ENCODE measurements around the gene ZNF90. TPM values are rescaled to one million over a fixed set of nuclear protein-coding genes. Genes with fewer than 3 reads are reported as not detected.

ZNF90 gene
- total RNA-seq: 10 to 100 TPM; 15.3 to 29.0 (median 17.4) TPM

DNA sequence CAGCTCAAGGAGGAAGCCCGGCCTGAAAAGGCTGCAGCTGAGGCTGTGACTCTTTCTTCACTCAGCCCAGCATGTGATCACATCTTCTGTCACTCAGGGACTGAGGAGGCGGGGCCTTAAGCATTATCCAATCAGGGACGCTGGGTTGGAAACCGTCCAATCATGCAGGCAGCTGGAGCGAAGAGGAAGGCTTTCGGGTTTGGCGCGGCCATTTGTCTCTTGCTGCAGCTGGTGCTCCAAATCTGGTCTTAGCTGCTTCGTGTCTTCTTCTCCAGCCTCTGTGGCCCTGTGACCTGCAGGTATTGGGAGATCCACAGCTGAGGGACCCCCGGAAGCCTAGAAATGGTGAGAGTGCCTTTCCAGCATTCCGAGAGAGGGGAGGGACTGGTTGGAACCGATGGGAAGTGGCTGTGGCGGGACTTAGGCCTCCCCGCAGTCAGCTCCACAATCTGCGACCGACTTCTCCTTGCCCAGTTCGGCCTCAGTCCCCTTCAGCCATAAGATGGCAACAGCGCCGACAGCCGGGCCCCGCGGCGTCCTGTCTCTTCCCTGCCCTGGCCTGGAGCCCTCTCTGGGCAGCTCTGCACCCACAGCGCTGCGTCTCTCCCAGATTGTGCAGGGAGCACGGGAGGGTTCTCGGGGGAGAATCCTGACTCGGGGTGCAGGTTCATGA, at the start of gene ZNF90:
TSS of gene ZNF90 (plus strand) at position 210 of the 673 bp plus-strand sequence. CDS start at position 343, 133 bp downstream.
- intact Hi-C loops (cut with DNase I): no loop called here

DNA sequence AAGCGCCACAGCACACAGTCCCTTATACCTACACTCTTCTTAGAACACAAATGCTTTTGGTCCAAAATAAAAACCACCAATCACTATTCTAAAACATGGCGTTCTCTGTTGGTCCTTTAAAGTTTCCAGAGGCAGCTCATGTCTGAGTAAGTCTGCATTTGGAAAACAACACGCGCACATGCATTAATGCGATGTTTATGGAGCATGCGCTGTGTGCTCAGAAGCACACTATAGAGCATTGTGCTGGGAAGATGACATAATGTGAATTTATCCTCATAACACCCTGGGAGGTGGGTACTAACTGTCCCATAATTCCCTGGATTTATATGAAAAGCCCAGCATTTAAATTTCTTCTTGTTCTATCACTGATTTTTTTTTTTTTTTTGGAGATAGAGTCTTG, 49.2 kb upstream of the ZNF90 start:
- no peak for DNase-seq
- no peaks in the 10 kb centered on the region for H3K9me3 ChIP-seq
- H3K4me1 ChIP-seq: no peaks in the 10 kb centered on the region
- H3K36me3 ChIP-seq: no peaks in the 10 kb centered on the region
- 97 to 98% methylated on average over 6 of the region's 6 CpGs for WGBS, 2 donors
- no peak overlapping the region for H3K4me3 ChIP-seq (replicated peaks in 1 of 3)
- intact Hi-C loops (cut with DNase I): no loop called here
- TF ChIP-seq, protein P1, sequence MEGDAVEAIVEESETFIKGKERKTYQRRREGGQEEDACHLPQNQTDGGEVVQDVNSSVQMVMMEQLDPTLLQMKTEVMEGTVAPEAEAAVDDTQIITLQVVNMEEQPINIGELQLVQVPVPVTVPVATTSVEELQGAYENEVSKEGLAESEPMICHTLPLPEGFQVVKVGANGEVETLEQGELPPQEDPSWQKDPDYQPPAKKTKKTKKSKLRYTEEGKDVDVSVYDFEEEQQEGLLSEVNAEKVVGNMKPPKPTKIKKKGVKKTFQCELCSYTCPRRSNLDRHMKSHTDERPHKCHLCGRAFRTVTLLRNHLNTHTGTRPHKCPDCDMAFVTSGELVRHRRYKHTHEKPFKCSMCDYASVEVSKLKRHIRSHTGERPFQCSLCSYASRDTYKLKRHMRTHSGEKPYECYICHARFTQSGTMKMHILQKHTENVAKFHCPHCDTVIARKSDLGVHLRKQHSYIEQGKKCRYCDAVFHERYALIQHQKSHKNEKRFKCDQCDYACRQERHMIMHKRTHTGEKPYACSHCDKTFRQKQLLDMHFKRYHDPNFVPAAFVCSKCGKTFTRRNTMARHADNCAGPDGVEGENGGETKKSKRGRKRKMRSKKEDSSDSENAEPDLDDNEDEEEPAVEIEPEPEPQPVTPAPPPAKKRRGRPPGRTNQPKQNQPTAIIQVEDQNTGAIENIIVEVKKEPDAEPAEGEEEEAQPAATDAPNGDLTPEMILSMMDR (IDR thresholded peaks at IDR 0.05): no peak
- TF ChIP-seq POLR2A (IDR thresholded peaks at IDR 0.05): no peak
- H3K27ac ChIP-seq: no peak overlapping the region
- H3K27me3 ChIP-seq: no peaks in the 10 kb centered on the region

More for the DNA sequence above, at the start of gene ZNF90:
- Histone ChIP-seq H3K27me3 (no peaks in the 10 kb centered on the region), H3K9me3 (no peaks in the 10 kb centered on the region), H3K27ac (peak within 1 kb of the TSS; percentile 43 to 73 (median 61)), H3K4me3 (replicated peaks in 1 of 3) (peak within 1 kb of the TSS; percentile 22 to 67 (median 45)), H3K4me1 (peaks cover 7 to 25% of the 10 kb centered on the region in 2 donors), H3K36me3 (no peaks in the 10 kb centered on the region)
- DNase-seq: peak; percentile 97 to 99
- TF ChIP-seq, protein P1 (IDR thresholded peaks at IDR 0.05): no peak
- TF ChIP-seq POLR2A (IDR thresholded peaks at IDR 0.05): peak in 1 of 2 donors; percentile 63
- 8 to 9% methylated on average over 15 to 23 of the region's 28 CpGs for WGBS, 2 donors

DNA sequence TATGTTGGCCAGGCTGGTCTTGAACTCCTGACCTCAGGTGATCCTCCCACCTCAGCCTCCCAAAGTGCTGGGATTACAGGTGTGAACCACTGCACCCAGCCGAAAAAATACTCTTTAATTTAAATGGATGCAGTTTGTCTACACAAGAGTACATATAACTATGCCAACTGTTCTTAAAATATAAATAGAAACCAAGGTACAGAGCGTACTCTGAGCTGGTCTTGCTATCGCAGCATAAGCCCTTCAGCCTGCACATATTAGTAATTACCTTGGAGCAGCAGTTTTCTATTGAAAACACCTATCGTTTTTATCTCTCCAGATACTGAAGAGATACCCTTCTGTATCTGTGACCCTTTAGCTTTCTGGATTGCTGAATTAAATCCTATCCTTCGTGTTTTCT, 41.9 kb upstream of the ZNF90 start:
- Histone ChIP-seq H3K27me3 (no peaks in the 10 kb centered on the region), H3K9me3 (no peaks in the 10 kb centered on the region), H3K27ac (no peak overlapping the region), H3K4me3 (replicated peaks in 1 of 3) (no peak overlapping the region), H3K36me3 (no peaks in the 10 kb centered on the region), H3K4me1 (peaks cover 5 to 9% of the 10 kb centered on the region in 2 donors)
- intact Hi-C loops (cut with DNase I): no loop called here
- 94 to 95% methylated on average over 5 of the region's 5 CpGs for WGBS, 2 donors
- TF ChIP-seq, protein P1 (IDR thresholded peaks at IDR 0.05): no peak
- TF ChIP-seq POLR2A (IDR thresholded peaks at IDR 0.05): no peak
- no peak for DNase-seq

DNA sequence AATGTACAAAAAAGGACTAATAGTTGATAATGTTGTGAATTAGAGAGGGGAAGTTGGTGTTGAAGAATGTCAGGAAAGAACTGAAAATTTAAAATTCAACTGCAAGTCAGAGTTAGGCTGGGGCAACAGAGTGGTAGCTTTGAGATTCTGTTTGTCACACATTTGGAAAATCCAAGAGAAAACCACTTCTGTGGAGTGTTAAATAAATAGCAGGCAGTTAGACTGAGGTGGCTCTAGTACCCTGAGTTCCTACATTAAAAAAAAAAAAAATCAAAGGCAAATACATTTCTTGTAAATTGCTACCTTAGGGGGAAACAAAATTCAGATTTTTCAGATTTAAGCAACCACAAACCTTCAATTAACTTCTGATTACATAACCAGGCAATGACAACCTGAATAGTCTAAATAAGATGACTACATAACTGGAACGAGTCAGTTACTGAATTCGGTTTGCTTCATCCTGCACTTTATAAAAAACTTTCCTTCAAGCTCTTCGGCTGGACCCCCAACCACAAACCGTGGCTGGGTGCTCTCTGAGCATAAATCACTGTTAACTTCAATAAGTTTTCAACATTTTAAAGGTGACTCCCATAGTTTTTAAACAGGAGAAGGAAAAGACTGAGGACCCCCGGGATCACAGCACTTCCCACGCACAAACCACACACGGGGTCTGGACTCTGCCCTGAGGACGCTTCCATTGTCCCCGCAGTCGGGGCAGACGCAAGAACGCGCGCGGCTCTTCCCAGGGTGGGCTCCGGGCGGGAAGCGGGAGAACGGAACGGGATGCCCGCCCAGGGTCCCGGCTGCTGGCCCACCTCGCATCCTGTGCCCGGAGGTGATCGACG, 39.2 kb upstream of the ZNF90 start:
- DNase-seq: no peak
- peak overlapping the region in 2 of 3 donors; percentile 39 to 60 for H3K27ac ChIP-seq
- H3K4me1 ChIP-seq: peaks cover 5 to 9% of the 10 kb centered on the region in 2 donors
- no peaks in the 10 kb centered on the region for H3K27me3 ChIP-seq
- WGBS, 2 donors: 0 to 2% methylated on average over 16 to 21 of the region's 26 CpGs
- intact Hi-C loops (cut with DNase I): no loop called here
- no peaks in the 10 kb centered on the region for H3K36me3 ChIP-seq
- H3K9me3 ChIP-seq: no peaks in the 10 kb centered on the region
- H3K4me3 ChIP-seq (replicated peaks in 1 of 3): peak overlapping the region; percentile 54 to 71 (median 63)
- no peak for TF ChIP-seq POLR2A (IDR thresholded peaks at IDR 0.05)
- TF ChIP-seq, protein P1 (IDR thresholded peaks at IDR 0.05): no peak

Measured in thyroid gland (tissue), 4 donors.